Right ventricle myocardium inferior (tissue), 1 donor: ENCODE data around the gene IFIT2. TPM values are rescaled to one million over a fixed set of nuclear protein-coding genes. Genes with fewer than 3 reads are reported as not detected.
"Not testable (repeated sequence)": the region's sequence is repeated elsewhere in the genome, so short reads cannot be mapped to it uniquely, and the experiment has no call there.

ENCODE experiments used
- ATAC-seq: fragments of 200-7000 bp; cut with Tn5 transposase; one replicate; pipeline ENCODE4 v1.9.1; 2020; ENCODE audit warnings: mild to moderate bottlenecking, moderate library complexity
- DNase-seq: peaks from one replicate; pipeline ENCODE4 v3.0.0; 2021; ENCODE audit errors: missing footprints
- intact Hi-C: fragments of 100-400 bp; cut with DNase I; formaldehyde crosslinking; loops from one replicate; pipeline ENCODE4 v1.11.0; 2022
- long read RNA-seq: library from polyadenylated mRNA; unstranded; transcript quantifications from one replicate; pipeline ENCODE4 v2.0.0, GENCODE V29; 2021
- total RNA-seq: library from RNA; stranded (reverse); fragmentation: NEBNext Ultra II Directional; extraction: Animal tissue kit (Norgen Biotek cat#: 25700); gene quantifications from one replicate; pipeline ENCODE4 v1.2.1, GENCODE V29; 2021
- donor health status: DM: no; HTN: yes; CAD: no; lungs with severe emphysema.

Gene IFIT2
- total RNA-seq, result 4.2 TPM
- long read RNA-seq, transcript IFIT2-201 (2 exons, 3,489 nt), result major isoform, 5 of 5 reads
- long read RNA-seq, partial matches to known transcripts, result 0 of 5 reads
- long read RNA-seq, other reads (novel, unspliced or antisense), result 0 of 5 reads

DNA sequence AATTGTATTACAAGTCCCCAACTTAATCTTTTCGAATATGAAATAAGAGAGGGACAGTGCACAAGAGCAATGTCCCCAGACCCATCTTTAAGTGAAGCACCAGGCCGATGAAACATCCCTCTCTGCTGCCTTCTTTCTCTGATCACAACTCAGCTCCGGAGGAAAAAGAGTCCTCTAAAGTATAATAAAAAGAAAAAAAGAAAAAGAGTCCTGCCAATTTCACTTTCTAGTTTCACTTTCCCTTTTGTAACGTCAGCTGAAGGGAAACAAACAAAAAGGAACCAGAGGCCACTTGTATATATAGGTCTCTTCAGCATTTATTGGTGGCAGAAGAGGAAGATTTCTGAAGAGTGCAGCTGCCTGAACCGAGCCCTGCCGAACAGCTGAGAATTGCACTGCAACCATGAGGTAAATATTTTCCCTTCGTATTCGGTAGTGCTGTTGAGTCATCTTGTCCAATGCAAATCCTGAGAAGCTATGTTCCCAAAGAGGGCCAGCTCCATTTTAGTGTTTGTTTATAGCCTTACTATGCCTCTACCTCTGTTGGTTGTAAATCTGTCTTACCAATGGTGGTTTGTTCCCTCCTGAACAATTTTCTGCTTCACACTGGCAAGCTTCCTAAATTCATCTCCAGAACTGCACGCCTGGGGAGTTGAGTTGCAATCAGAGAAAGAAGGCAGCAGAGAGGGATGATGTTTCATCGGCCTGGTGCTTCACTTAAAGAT, at the start of gene IFIT2:
IFIT2 (plus strand) TSS at position 326 of the 725 bp plus-strand sequence; CDS start at position 404, 78 bp downstream.
- peak; percentile 70 for ATAC-seq
- intact Hi-C loops, result loop anchor here (2.0 to 5.0 kb wide), 2 partner anchors 27 to 65 kb away; no protein-coding TSS in a partner anchor
- no peak for DNase-seq

DNA sequence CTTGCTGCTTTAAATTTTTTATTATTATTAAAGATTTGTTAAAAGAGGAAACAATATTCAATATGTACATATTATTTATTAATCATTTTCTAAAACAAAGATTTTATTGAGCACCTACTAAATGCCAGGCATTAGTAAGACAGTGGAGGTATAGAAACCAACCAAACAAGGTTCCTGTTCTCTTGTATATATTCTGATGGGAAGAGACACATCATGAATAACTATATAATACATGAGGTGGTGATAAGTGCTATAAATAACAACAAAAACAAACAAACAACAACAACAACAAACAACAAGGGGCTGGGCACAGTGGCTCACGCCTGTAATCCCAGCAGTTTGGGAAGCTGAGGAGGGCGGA, 49.6 kb upstream of the IFIT2 start:
- ATAC-seq, result no peak
- DNase-seq, result no peak
- intact Hi-C loops, result no loop called here

GRCh38 chr10:89255091-89255579, 46.7 kb upstream of the IFIT2 start:
- ATAC-seq, DNase-seq, intact Hi-C loops: not testable (repeated sequence)

GRCh38 chr10:89255793-89256192, 46.1 kb upstream of the IFIT2 start:
- intact Hi-C loops, result no loop called here
- ATAC-seq, result no peak
- no peak for DNase-seq

GRCh38 chr10:89256340-89256739, 45.5 kb upstream of the IFIT2 start:
- ATAC-seq (no peak), DNase-seq (no peak)
- intact Hi-C loops, result no loop called here

- DNase-seq (no peak), ATAC-seq (no peak)
- intact Hi-C loops, result no loop called here
Observed at GRCh38 chr10:89256962-89257361, 44.9 kb upstream of the IFIT2 start.

- DNase-seq (no peak), ATAC-seq (no peak)
- intact Hi-C loops, result no loop called here
Observed at GRCh38 chr10:89257581-89257980, 44.3 kb upstream of the IFIT2 start.

DNA sequence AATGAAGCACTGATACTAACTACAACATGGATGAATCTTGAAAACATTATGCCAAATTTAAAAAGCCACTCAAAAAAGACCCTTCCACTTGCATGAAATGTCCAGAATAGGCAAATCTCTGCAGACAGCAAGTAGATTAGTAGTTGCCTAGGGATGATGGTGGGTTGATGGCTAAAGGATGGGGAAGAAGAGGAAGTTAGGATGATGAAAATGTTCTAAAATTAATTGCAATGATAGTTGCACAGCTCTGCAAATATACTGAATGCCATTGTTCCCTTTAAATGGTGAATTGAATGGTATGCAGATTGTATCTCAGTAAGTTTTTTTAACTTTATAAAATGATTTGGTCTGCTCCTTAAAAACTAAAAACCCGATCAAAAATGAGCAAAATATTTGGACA, 43.0 kb upstream of the IFIT2 start:
- DNase-seq (no peak), ATAC-seq (no peak)
- intact Hi-C loops, result no loop called here

GRCh38 chr10:89262086-89263051, 39.5 kb upstream of the IFIT2 start:
- no peak for ATAC-seq
- intact Hi-C loops, result no loop called here

DNA sequence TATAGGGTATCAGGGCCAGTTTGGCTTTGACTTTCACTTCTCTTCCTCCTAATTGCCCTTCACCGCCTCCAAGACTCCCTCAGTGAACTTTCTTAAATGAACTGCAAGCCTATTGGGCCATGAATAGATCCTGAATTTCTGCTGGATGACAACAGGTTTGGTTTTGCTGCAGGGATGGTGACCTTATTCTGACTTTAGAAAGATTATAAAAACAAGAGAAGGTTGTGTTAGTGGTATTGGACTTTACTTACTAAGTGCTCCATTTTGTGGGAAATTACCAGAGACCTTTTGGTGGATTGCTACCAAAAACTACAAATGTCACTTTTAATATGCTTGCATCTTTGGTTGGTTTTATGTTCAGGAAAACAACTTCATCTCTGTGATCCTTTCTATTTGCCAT, 38.8 kb upstream of the IFIT2 start:
- DNase-seq (no peak), ATAC-seq (no peak)
- intact Hi-C loops, result no loop called here

More at GRCh38 chr10:89262086-89263051, 39.5 kb upstream of the IFIT2 start:
- DNase-seq, result peak; percentile 43

GRCh38 chr10:89263531-89263930, 38.3 kb upstream of the IFIT2 start:
- intact Hi-C loops, result no loop called here
- DNase-seq, result peak; percentile 35
- ATAC-seq, result peak; percentile 8

DNA sequence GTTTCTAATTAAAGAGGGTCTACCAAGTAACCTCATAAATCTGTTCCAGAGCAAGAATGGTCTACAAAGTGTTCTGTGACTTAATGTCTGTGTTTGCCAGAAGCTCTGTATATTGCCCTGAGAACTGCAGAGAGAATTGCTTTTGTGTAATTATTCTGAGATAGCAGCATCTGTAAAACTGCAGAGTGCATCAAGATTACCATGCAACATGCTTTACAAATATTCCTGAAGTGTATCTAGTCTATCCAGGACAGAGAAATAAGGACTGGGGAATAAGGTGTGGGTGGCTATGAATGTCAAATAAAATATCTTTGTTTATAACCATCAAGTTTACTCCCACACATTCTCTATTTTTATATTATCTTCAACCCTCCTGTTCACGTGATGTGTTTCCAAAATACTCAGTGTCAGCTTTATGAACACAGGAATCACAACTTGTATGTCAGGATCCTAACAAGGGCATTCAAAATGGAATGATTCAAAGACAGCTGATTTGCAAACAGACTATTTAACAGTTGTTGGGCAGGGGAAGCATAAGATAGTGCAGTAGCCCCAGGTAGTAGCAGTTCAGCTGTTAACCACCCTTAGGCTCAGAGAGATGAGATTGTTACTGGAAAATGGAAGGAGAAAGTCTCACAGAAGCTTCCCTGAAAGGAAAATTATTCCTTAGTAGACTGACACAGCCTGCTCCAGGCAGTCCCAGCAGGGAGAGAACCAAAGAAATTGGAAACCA, 35.0 kb upstream of the IFIT2 start:
- no peak for ATAC-seq
- intact Hi-C loops, result no loop called here

GRCh38 chr10:89269433-89270152, 32.3 kb upstream of the IFIT2 start:
- intact Hi-C loops, result no loop called here
- ATAC-seq, result no peak

More for the DNA sequence above, 35.0 kb upstream of the IFIT2 start:
- no peak for DNase-seq

DNA sequence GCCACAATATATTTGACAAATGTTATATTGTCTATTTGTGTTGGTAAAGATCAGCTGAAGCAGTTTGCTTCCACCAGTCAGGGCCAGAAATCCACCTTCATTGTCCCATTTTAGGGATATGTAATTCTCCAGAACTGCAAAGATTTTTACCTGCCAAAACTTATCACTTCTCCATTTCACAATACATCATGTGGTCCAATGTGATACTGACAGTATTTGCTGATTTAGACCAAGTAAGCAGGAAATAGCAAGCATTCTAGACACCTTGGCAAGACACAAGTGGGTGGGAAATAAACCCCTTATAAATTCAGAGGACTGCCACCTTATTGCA, 31.7 kb upstream of the IFIT2 start:
- intact Hi-C loops, result no loop called here
- ATAC-seq (no peak), DNase-seq (no peak)

More at GRCh38 chr10:89269433-89270152, 32.3 kb upstream of the IFIT2 start:
- no peak for DNase-seq

GRCh38 chr10:89271532-89271931, 30.3 kb upstream of the IFIT2 start:
- intact Hi-C loops, result no loop called here
- DNase-seq (no peak), ATAC-seq (no peak)

DNA sequence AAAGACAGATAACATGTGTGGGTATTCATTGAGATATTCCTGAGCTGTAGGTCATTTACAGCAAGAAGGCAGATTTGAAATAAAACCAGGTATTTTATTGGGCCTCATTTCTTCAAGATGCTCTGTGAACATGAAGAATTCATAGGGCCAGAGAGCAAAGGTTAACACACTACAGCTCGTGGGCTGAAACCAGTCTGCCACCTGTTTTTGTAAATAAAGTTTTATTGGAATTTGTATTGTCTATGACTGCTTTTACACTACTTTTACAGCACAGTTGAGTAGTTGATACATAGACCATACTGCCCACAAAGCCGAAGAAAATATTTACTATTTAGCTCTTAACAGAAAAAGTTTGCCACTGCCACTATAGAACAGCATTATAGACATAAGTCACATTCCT, 28.2 kb upstream of the IFIT2 start:
- ATAC-seq, result no peak
- no peak for DNase-seq
- intact Hi-C loops, result no loop called here

GRCh38 chr10:89274928-89275327, 26.9 kb upstream of the IFIT2 start:
- ATAC-seq, result no peak

DNA sequence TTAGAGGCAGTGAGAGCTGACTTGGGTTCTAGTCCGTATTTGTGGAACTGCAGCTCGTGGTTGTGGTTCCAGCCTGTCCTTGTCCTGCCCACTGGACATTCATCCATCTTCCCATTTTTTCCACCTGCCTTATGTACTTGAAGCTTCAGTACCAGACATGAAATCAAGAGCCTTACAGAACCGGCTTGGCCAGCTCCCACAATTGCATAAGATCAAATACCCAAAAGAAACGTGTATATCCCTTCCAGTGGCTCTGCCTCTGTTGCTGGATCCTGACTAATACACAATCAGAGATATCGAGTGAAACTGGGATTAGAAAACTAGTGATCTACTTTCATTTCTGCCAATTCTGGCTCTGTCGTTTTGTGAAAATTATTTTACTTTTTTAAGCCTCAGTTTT, 26.5 kb upstream of the IFIT2 start:
- DNase-seq (no peak), ATAC-seq (no peak)
- intact Hi-C loops, result no loop called here

More at GRCh38 chr10:89274928-89275327, 26.9 kb upstream of the IFIT2 start:
- intact Hi-C loops, result no loop called here
- DNase-seq, result no peak
